ENCODE measurements around the gene LONP2. TPM values are rescaled to one million over a fixed set of nuclear protein-coding genes. Genes with fewer than 3 reads are reported as not detected.

The LONP2 gene
- total RNA-seq, 8 experiments from 2014 or later: 25.3 to 70.5 (median 42.5) TPM

DNA sequence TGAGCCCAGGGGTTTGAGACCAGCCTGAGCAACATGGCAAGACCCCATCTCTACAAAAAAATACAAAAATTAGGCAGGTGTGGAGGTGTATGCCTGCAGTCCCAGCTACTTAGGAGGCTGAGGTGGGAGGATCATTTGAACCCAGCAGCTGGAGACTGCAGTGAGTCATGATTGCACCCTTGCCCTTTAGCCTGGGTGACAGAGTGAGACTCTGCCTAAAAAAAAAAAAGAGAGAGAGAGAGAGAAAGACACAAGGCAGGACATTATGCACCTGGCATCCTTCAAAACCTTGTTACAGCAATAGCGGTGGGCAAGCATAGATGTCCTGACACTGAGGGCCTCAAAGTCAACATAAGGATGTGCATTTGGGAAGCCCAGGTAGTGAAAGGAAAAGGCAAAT is 161.1 kb downstream of the LONP2 start:
- WGBS, 10 experiments: 89 to 100% (median 91%) methylated on average over 1 of the region's 1 CpG; no CpG with 5 or more reads in 7 of the 10 experiments
- ATAC-seq (replicated peaks in 6 of 8): no peak
- H3K4me3 ChIP-seq: no peak overlapping the region
- H3K27ac ChIP-seq: no peak overlapping the region
- in situ Hi-C loops (cut with MboI; ENCODE audit: low pct_unique_long_range_greater_than_20kb in 2 of 9, low sequenced_read_pairs in 9 of 9, unreplicated experiment in 9 of 9): no loop called here
- no peaks in the 10 kb centered on the region for H3K4me1 ChIP-seq (replicated peaks in 1 of 2)

GRCh38 chr16:48405907-48406306 is 161.8 kb downstream of the LONP2 start:
- WGBS, 10 experiments: 72 to 100% (median 81%) methylated on average over 2 to 4 of the region's 4 CpGs; no CpG with 5 or more reads in 2 of the 10 experiments
- ATAC-seq (replicated peaks in 6 of 8): no peak
- H3K4me1 ChIP-seq (replicated peaks in 1 of 2): no peaks in the 10 kb centered on the region
- no peak overlapping the region for H3K4me3 ChIP-seq
- in situ Hi-C loops (cut with MboI; ENCODE audit: low pct_unique_long_range_greater_than_20kb in 2 of 9, low sequenced_read_pairs in 9 of 9, unreplicated experiment in 9 of 9): no loop called here
- no peak overlapping the region for H3K27ac ChIP-seq

Other genes starting within 250 kb of the LONP2 start
- gene ABCC12, start 88.3 kb upstream of the LONP2 start, total RNA-seq: under 1 TPM in 6 of 8 experiments, not detected in 2; 0.05 to 0.56 (median 0.25) TPM
- under 1 TPM; 0.27 to 0.92 (median 0.29) TPM for gene ABCC11, start 3.2 kb downstream of the LONP2 start, total RNA-seq
- gene SIAH1, start 141.1 kb downstream of the LONP2 start, total RNA-seq: 10 to 100 TPM in 7 of 8 experiments, 1 to 10 TPM in 1; 9.0 to 46.2 (median 37.9) TPM

Data from motor neuron (in vitro differentiated cells).